Common myeloid progenitor, CD34-positive (primary cell): ENCODE data around the gene MEF2D.

ENCODE experiments used
- CTCF ChIA-PET: fragments of 350-600 bp; sonication (Branson Sonifier 250); formaldehyde crosslinking; loops from one replicate; lab custom pipeline; 2021; ENCODE audit warnings: antibody characterized with exemption; lab: Charles Lee
- POLR2A ChIA-PET: fragments of 350-600 bp; sonication (Branson Sonifier 250); formaldehyde crosslinking; loops from one replicate; lab custom pipeline; 2021; ENCODE audit warnings: antibody characterized with exemption; lab: Charles Lee
- DNase-seq, 3 donors: peaks; one replicate each; pipeline versions ENCODE4 v3.0.0 to v3.0.0-alpha.2; 2013
- H3K27ac ChIP-seq, 2 experiments: 1 replicate in 1 of 2; 2 replicates in 1 of 2; pipeline ENCODE4 v1.7.0; 2013; ENCODE audit warnings: inconsistent platforms in 2 of 2, low read length in 2 of 2, mild to moderate bottlenecking in 2 of 2, low read depth in 1 of 2, moderate library complexity in 1 of 2; ENCODE audit not compliant: severe bottlenecking in 2 of 2, insufficient read depth in 1 of 2, poor library complexity in 1 of 2
- H3K27me3 ChIP-seq, 5 experiments: replicated peaks in 2 of 5; 1 replicate in 3 of 5; 2 replicates in 2 of 5; pipeline versions ENCODE4 v1.6.1 to v1.7.0; 2013; ENCODE audit warnings: low read length in 4 of 5, mild to moderate bottlenecking in 2 of 5, moderate library complexity in 2 of 5, inconsistent platforms in 1 of 5; ENCODE audit not compliant: insufficient read depth in 5 of 5, control insufficient read depth in 4 of 5
- H3K36me3 ChIP-seq, 4 experiments: 1 replicate in 2 of 4; 2 replicates in 2 of 4; pipeline versions ENCODE4 v1.6.1 to v1.7.0; 2013; ENCODE audit warnings: low read length in 3 of 4, control low read depth in 1 of 4, mild to moderate bottlenecking in 1 of 4; ENCODE audit not compliant: control insufficient read depth in 4 of 4, insufficient read depth in 4 of 4
- H3K4me1 ChIP-seq, 4 experiments: 1 replicate in 3 of 4; 2 replicates in 1 of 4; pipeline versions ENCODE4 v1.6.1 to v1.7.1; 2013; ENCODE audit warnings: low read length in 3 of 4, mild to moderate bottlenecking in 3 of 4, control low read depth in 1 of 4, inconsistent platforms in 1 of 4, moderate library complexity in 1 of 4; ENCODE audit not compliant: control insufficient read depth in 4 of 4, insufficient read depth in 4 of 4; ENCODE audit errors: control extremely low read depth in 1 of 4
- H3K4me3 ChIP-seq, 7 experiments: 1 replicate in 4 of 7; 2 replicates in 3 of 7; pipeline versions ENCODE4 v1.5.1 to v1.7.0; 2013; ENCODE audit warnings: mild to moderate bottlenecking in 7 of 7, low read length in 6 of 7, moderate library complexity in 6 of 7, inconsistent platforms in 2 of 7, low read depth in 2 of 7, control low read depth in 1 of 7; ENCODE audit not compliant: insufficient read depth in 4 of 7, control insufficient read depth in 1 of 7; ENCODE audit errors: extremely low read depth in 1 of 7
- H3K9me3 ChIP-seq, 5 experiments: 1 replicate in 4 of 5; 2 replicates in 1 of 5; pipeline versions ENCODE4 v1.6.1 to v1.7.1; 2013; ENCODE audit warnings: low read length in 4 of 5, mild to moderate bottlenecking in 2 of 5, inconsistent platforms in 1 of 5, low read depth in 1 of 5, moderate library complexity in 1 of 5; ENCODE audit not compliant: control insufficient read depth in 4 of 5, insufficient read depth in 2 of 5; ENCODE audit errors: control extremely low read depth in 1 of 5
- WGBS: methylation state at CpG from one replicate; pipeline ENCODE4 v1.1.5; 2013; ENCODE audit not compliant: insufficient coverage; 5-methylcytosine and 5-hydroxymethylcytosine counted together

MEF2D gene

DNA sequence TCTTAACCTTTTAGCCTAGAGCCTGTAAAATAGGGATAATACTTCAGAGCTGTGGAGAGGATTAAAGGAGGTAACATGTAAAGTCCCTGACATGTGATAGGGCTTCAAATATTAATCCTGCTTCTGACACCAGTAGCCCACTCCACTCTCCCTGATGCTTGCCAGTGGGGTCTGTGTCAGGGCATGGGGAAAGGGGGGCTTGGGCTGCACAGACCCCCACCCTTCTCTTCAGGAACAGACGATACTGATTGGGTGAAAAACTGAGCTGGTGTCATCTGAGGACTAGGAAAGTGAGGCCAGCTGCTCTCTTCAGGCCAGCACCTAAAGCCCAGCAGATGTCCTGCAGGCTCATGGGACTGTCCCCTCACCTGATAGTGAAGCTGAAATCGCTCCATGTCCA, 27.0 kb upstream of the MEF2D start:
- WGBS, result 100% methylated on average over 2 of the region's 2 CpGs
- peaks cover 18 to 47% (median 27%) of the 10 kb centered on the region in 4 experiments for H3K4me1 ChIP-seq
- no peak overlapping the region for H3K27ac ChIP-seq
- no peak for DNase-seq
- no peak overlapping the region for H3K4me3 ChIP-seq
- ChIA-PET CTCF (interaction anchor here (1.1 to 7.2 kb wide), 6 partner anchors 11 to 47 kb away, joined by 3 to 27 read pairs (median 4); no protein-coding TSS in a partner anchor), POLR2A (interaction anchor here (1.0 to 1.1 kb wide), 2 partner anchors 24 to 29 kb away, joined by 3 to 4 read pairs; no protein-coding TSS in a partner anchor)
- no peaks in the 10 kb centered on the region for H3K27me3 ChIP-seq
- H3K36me3 ChIP-seq, result peaks cover 9 to 50% (median 28%) of the 10 kb centered on the region in 4 experiments
- H3K9me3 ChIP-seq, result peaks cover 0 to 2% (median 0%) of the 10 kb centered on the region in 5 experiments

DNA sequence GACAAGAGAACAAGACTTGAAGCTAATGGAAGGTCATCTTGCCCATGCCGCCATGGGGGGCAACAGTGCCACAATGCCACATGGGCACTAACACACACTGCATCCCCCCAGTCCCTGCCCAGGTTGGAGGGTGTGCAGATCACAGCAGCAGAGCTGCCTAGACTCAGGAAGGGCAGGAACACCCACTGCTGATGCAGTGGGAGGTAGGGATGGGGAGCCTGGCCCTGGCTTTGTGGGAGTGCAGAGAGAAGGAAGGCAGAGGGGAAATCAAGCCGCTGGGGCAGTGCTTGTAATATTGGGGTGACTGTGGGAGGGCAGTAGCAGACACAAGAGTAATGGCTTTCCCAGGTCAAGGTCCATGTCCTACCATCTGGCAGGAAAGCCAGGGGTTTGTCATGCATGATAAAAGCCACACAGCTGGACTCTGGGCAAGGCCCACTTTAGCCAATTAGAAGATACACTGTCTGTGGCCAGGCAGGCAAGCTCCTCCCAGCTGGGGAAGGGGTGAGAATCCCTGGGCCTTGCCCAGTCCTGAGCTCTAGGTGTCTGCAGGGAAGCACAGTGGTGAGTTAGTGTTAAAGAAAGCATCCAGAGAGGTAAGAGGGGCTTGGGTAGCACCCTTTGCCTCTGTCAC, 25.4 kb upstream of the MEF2D start:
- Histone ChIP-seq H3K27ac (no peak overlapping the region), H3K27me3 (no peaks in the 10 kb centered on the region), H3K4me3 (peak overlapping the region in 1 of 7 experiments; percentile 15), H3K4me1 (peaks cover 18 to 47% (median 27%) of the 10 kb centered on the region in 4 experiments), H3K36me3 (peaks cover 6 to 42% (median 23%) of the 10 kb centered on the region in 4 experiments), H3K9me3 (peaks cover 0 to 2% (median 0%) of the 10 kb centered on the region in 5 experiments)
- ChIA-PET POLR2A (interaction anchor here (2.4 kb wide), 1 partner anchor 24 kb away, joined by 26 read pairs; the partner anchor contains the start of gene MEF2D), CTCF (interaction anchor here (0.5 to 7.2 kb wide), 9 partner anchors 10 to 384 kb away, joined by 3 to 27 read pairs (median 6); partner anchors contain the start of genes HAPLN2 and MEF2D)
- 100% methylated on average over 1 of the region's 2 CpGs for WGBS
- no peak for DNase-seq

DNA sequence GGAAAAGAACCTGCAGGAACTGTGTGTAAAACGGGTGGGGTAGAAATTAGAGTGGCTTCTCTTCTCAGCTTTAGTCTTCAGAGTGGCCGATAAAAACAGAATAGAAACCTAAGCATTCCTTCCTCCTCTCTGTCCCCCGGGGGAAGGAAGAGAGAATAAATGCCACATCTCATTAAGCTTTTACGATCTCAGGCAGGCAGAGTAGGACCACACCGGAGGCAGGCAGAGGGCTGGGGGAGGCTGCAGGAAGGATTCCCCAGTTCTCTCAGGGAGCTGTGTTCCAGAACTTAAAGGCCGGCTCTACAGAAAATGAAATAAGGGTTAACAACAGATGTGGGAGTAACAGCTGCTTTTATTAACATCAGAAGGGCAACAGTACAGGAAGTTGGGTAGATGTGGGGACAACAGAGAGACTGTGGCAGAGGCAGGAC, 24.5 kb upstream of the MEF2D start:
- H3K4me3 ChIP-seq, result peak overlapping the region in 6 of 7 experiments; percentile 15 to 62 (median 45)
- no peak for DNase-seq
- ChIA-PET CTCF (interaction anchor here (0.5 to 7.2 kb wide), 17 partner anchors 9 to 383 kb away, joined by 3 to 27 read pairs (median 4); partner anchors contain the start of genes HAPLN2, MEF2D and NAXE), POLR2A (interaction anchor here (0.8 to 2.4 kb wide), 3 partner anchors 15 to 24 kb away, joined by 3 to 26 read pairs (median 3); partner anchors contain the start of gene MEF2D)
- WGBS, result 7% methylated on average over 2 of the region's 6 CpGs
- H3K4me1 ChIP-seq, result peaks cover 18 to 47% (median 27%) of the 10 kb centered on the region in 4 experiments
- H3K27ac ChIP-seq, result peak overlapping the region; percentile 33 to 51
- peaks cover 0 to 2% (median 0%) of the 10 kb centered on the region in 5 experiments for H3K9me3 ChIP-seq
- no peaks in the 10 kb centered on the region for H3K27me3 ChIP-seq
- H3K36me3 ChIP-seq, result peaks cover 3 to 33% (median 17%) of the 10 kb centered on the region in 4 experiments

DNA sequence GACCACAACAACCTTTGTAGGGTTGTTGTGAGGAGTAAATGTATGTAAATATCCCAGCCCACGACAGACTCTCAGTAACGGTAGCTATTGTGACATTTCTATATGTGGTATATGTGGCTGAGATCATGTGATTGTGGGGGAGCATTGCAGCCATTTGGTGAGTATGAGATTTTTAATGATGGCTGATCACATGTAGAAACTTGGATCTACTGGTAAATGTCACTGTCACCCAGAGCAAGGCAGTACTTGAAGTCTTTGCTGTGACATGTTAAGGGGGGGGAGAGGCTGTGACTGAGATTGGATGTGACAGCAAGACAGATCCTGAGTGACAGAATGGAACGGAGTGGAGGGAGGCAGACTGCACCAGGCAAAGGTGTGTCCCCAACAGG, 23.9 kb upstream of the MEF2D start:
- peak overlapping the region in 3 of 7 experiments; percentile 47 to 62 (median 49) for H3K4me3 ChIP-seq
- CTCF ChIA-PET, result interaction anchor here (0.7 to 7.2 kb wide), 15 partner anchors 11 to 139 kb away, joined by 3 to 27 read pairs (median 4); partner anchors contain the start of genes MEF2D and NAXE
- 6% methylated on average over 2 of the region's 3 CpGs for WGBS
- peak; percentile 50 to 83 (median 78) for DNase-seq
- peaks cover 3 to 29% (median 13%) of the 10 kb centered on the region in 4 experiments for H3K36me3 ChIP-seq
- POLR2A ChIA-PET, result interaction anchor here (0.8 to 2.4 kb wide), 4 partner anchors 16 to 23 kb away, joined by 3 to 26 read pairs (median 6); partner anchors contain the start of gene MEF2D
- H3K27ac ChIP-seq, result peak overlapping the region in 1 of 2 experiments; percentile 73
- peaks cover 0 to 2% (median 0%) of the 10 kb centered on the region in 5 experiments for H3K9me3 ChIP-seq
- H3K27me3 ChIP-seq, result no peaks in the 10 kb centered on the region
- peaks cover 18 to 47% (median 27%) of the 10 kb centered on the region in 4 experiments for H3K4me1 ChIP-seq

DNA sequence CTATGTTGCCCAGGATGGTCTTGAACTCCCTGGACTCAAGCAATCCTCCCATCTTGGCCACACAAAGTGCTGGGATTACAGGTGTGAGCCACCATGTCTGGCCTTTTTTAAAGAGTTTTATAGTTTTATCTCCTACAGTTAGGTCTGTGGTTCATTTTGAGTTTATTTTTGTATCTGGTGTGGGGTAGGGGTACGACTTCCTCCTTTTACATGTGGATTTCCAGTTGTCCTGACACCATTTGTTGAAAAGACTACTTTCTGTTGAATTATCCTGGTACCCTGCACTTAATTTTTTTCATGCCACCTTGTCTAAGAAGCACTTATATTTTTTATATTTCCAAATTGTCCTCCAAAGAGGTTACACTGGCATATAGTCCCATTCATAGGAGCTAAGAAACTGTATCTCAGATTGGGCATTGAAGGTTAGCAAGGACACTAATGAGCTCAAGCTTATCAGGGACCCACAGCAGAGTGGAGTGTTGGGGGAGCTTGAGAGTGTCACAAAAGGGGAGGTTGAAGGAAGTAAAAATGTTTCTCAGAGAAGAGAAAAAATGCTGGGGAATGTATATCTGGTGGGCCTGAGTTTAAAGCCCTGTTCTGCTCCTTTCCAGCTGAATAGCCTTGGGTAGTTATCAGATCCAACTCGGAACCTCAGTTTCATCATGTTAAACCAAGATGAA, 23.4 kb upstream of the MEF2D start:
- H3K9me3 ChIP-seq, result peaks cover 0 to 2% (median 0%) of the 10 kb centered on the region in 5 experiments
- H3K4me1 ChIP-seq, result peaks cover 18 to 47% (median 27%) of the 10 kb centered on the region in 4 experiments
- peak in 2 of 3 donors; percentile 67 to 83 for DNase-seq
- no peaks in the 10 kb centered on the region for H3K27me3 ChIP-seq
- WGBS, result no CpG with 5 or more reads among the region's 2 CpGs
- CTCF ChIA-PET, result interaction anchor here (0.7 to 7.2 kb wide), 13 partner anchors 10 to 138 kb away, joined by 3 to 27 read pairs (median 4); partner anchors contain the start of genes MEF2D and NAXE
- POLR2A ChIA-PET, result interaction anchor here (0.8 to 2.4 kb wide), 3 partner anchors 16 to 22 kb away, joined by 3 to 26 read pairs (median 8); partner anchors contain the start of gene MEF2D
- peak overlapping the region in 1 of 7 experiments; percentile 47 for H3K4me3 ChIP-seq
- H3K27ac ChIP-seq, result peak overlapping the region in 1 of 2 experiments; percentile 73
- peaks cover under 1 to 26% (median 10%) of the 10 kb centered on the region in 4 experiments for H3K36me3 ChIP-seq

DNA sequence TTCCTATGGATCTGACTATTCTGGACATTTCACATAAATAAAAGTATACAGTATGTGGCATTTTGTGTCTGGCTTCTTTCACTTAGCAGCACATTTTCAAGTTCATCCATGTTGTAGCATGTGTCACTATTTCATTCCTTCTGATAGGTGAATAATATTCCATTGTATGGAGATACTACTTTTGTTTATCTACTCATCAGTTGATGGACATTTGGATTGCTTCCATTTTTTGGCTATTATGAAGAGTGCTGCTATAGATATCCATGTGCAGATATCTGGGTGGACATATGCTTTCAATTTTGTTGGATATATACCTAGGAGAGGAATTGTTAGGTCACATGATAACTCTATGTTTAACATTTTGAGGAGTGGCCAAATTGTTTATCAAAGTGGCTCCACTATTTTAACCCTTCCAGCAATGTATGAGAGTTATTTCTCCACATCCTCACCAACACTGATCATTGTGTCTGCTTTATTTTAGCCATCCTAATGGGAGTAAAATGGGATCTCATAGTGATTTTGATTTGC, 21.9 kb upstream of the MEF2D start:
- H3K4me1 ChIP-seq, result peaks cover 18 to 40% (median 27%) of the 10 kb centered on the region in 4 experiments
- H3K27me3 ChIP-seq, result no peaks in the 10 kb centered on the region
- POLR2A ChIA-PET, result no interaction called here
- CTCF ChIA-PET, result interaction anchor here (2.6 to 7.2 kb wide), 2 partner anchors 14 to 41 kb away, joined by 9 to 27 read pairs; no protein-coding TSS in a partner anchor
- no peak overlapping the region for H3K27ac ChIP-seq
- H3K9me3 ChIP-seq, result no peaks in the 10 kb centered on the region
- no peak for DNase-seq
- H3K4me3 ChIP-seq, result no peak overlapping the region
- peaks cover 0 to 12% (median 0%) of the 10 kb centered on the region in 4 experiments for H3K36me3 ChIP-seq
